Activated CD8-positive, alpha-beta memory T cell treated with anti-CD3 and anti-CD28 coated beads, Interleukin-2, amount 10 ng/mL, durations not matched to agents 7 days and 5 days (primary cell): ENCODE data around the gene FRMD4A. TPM values are rescaled to one million over a fixed set of nuclear protein-coding genes. Genes with fewer than 3 reads are reported as not detected.

Experiments
- ATAC-seq: fragments of 150-1000 bp; cut with Tn5 transposase; one replicate; pipeline ENCODE4 v1.10.0; 2021; ENCODE audit warnings: moderate library complexity
- CTCF ChIA-PET: fragments of 350-600 bp; sonication (Branson Sonifier 250); formaldehyde crosslinking; loops from one replicate; lab custom pipeline; 2021; ENCODE audit warnings: antibody characterized with exemption; lab: Charles Lee
- DNase-seq: peaks from one replicate; pipeline ENCODE4 v3.0.0-alpha.2; 2020
- H3K27ac Mint-ChIP-seq: one replicate; pipeline ENCODE4 v1.8.0; 2021; ENCODE audit warnings: mild to moderate bottlenecking, mixed read lengths
- H3K27me3 Mint-ChIP-seq: one replicate; pipeline ENCODE4 v1.8.0; 2021; ENCODE audit warnings: mixed read lengths
- H3K36me3 Mint-ChIP-seq: one replicate; pipeline ENCODE4 v1.8.0; 2021; ENCODE audit warnings: mild to moderate bottlenecking, mixed read lengths
- H3K4me1 Mint-ChIP-seq: one replicate; pipeline ENCODE4 v1.8.0; 2021; ENCODE audit warnings: mixed read lengths
- H3K4me3 Mint-ChIP-seq: one replicate; pipeline ENCODE4 v1.8.0; 2021; ENCODE audit warnings: mild to moderate bottlenecking, moderate library complexity, mixed read lengths
- H3K9me3 Mint-ChIP-seq: one replicate; pipeline ENCODE4 v1.8.0; 2022; ENCODE audit warnings: low read depth, mixed read lengths
- total RNA-seq, 2 experiments: library from RNA; stranded (reverse); gene quantifications; one replicate each; pipeline ENCODE4 v1.2.3, GENCODE V29; 2021

Gene FRMD4A
- total RNA-seq, 2 experiments from 2014 or later = 0.09 to 1.2 TPM

DNA sequence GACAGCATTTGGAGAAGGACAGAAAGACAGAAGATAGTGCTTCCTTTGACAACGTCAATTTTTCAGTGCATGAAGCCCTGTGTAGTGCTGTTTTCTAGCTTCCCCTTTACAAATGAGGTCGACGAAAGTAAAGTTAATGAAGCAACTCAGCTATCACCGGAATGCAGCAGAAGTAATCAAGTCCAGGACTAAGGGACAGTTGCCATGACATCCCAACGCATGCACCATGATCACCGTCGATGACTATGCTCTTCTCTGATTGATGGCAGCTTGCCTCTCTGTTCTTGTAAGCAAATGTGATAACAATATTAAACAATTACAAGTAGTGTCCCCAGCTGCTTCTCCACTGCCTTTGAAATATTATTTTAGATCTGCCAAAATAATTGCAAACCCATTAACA, 205.8 kb downstream of the FRMD4A start:
- DNase-seq (no peak), ATAC-seq (no peak)
- Mint-ChIP-seq H3K27me3 (peaks cover 2% of the 10 kb centered on the region), H3K4me1 (no peaks in the 10 kb centered on the region), H3K27ac (no peak overlapping the region), H3K36me3 (no peaks in the 10 kb centered on the region), H3K9me3 (no peaks in the 10 kb centered on the region), H3K4me3 (no peak overlapping the region)
- CTCF ChIA-PET = no interaction called here

DNA sequence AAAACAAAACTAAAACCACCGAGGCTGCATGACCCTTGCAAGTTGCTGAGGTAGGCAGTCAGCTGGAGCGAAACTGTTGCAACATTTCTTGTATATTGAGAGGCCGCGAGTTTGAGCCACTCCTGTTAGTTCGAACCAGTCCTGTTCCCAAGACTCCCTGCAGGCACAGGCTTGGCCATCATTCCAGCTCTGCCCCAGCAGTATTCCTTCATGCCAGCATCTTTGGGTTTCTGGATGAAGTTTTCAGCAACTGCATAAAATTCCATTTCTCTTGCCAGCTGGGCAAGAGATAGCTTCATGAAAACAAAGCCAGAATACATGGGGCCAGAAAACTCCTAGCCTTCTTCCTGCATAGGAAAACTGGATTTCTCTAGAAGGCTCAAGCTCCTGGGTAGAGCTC, 207.6 kb downstream of the FRMD4A start:
- Mint-ChIP-seq H3K4me3 (no peak overlapping the region), H3K27ac (no peak overlapping the region), H3K27me3 (no peaks in the 10 kb centered on the region), H3K36me3 (no peaks in the 10 kb centered on the region), H3K9me3 (no peaks in the 10 kb centered on the region), H3K4me1 (no peaks in the 10 kb centered on the region)
- CTCF ChIA-PET = no interaction called here
- ATAC-seq (no peak), DNase-seq (no peak)

DNA sequence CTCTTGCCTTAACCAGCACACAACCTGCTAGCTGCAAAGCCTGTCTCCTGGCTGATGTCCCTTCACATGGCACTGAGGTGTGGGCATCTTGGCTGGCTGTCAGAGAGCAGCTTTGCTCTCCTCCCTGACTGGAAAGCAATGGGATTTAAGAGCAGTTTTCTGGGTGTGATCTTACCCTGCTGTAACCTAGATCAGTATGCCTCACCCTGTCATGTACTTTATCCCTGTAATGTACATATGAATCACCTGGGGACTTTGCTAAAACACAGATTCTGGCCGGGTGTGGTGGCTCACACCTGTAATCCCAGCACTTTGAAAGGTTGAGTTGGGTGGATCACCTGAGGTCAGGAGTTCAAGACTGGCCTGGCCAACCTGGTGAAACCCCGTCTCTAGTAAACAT, 209.9 kb downstream of the FRMD4A start:
- CTCF ChIA-PET = no interaction called here
- no peak overlapping the region for H3K27ac Mint-ChIP-seq
- ATAC-seq (no peak), DNase-seq (no peak)
- no peaks in the 10 kb centered on the region for H3K27me3 Mint-ChIP-seq
- no peaks in the 10 kb centered on the region for H3K36me3 Mint-ChIP-seq
- no peaks in the 10 kb centered on the region for H3K4me1 Mint-ChIP-seq
- H3K9me3 Mint-ChIP-seq = no peaks in the 10 kb centered on the region
- no peak overlapping the region for H3K4me3 Mint-ChIP-seq

DNA sequence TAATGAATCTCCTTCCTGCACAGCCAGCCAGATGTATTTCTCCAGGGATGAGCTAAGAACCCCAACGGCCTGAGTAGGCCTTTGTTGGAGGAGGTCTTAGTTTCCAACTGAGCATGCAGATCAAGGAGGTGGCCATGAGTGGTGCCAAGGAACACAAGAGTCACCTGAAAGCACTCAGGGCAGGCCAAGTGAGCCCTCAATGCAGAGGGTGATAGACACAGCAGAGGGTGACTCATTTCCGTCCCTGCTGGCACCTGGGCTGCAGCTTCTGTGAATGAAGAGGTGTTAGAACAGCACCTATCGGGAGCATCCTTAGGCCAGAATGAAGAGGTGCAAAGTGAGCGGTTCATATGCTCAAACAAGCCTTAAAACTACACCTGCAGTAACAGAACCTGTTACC, 211.8 kb downstream of the FRMD4A start:
- ATAC-seq = no peak
- Mint-ChIP-seq H3K9me3 (no peaks in the 10 kb centered on the region), H3K4me1 (no peaks in the 10 kb centered on the region), H3K27ac (no peak overlapping the region), H3K4me3 (no peak overlapping the region), H3K27me3 (no peaks in the 10 kb centered on the region), H3K36me3 (no peaks in the 10 kb centered on the region)
- DNase-seq = no peak
- CTCF ChIA-PET = no interaction called here

- H3K4me3 Mint-ChIP-seq = no peak overlapping the region
- no peaks in the 10 kb centered on the region for H3K4me1 Mint-ChIP-seq
- DNase-seq (no peak), ATAC-seq (no peak)
- no peaks in the 10 kb centered on the region for H3K36me3 Mint-ChIP-seq
- CTCF ChIA-PET = no interaction called here
- H3K9me3 Mint-ChIP-seq = no peaks in the 10 kb centered on the region
- H3K27me3 Mint-ChIP-seq = peaks cover 2% of the 10 kb centered on the region
- no peak overlapping the region for H3K27ac Mint-ChIP-seq
Observed at GRCh38 chr10:14116837-14117236, 213.9 kb downstream of the FRMD4A start.

GRCh38 chr10:14116021-14116420, 214.7 kb downstream of the FRMD4A start:
- no peak for DNase-seq
- Mint-ChIP-seq H3K4me1 (no peaks in the 10 kb centered on the region), H3K36me3 (no peaks in the 10 kb centered on the region), H3K27me3 (peaks cover 5% of the 10 kb centered on the region), H3K9me3 (no peaks in the 10 kb centered on the region), H3K27ac (no peak overlapping the region), H3K4me3 (no peak overlapping the region)
- CTCF ChIA-PET = no interaction called here
- no peak for ATAC-seq

GRCh38 chr10:14114791-14115190, 215.9 kb downstream of the FRMD4A start:
- Mint-ChIP-seq H3K27me3 (peaks cover 11% of the 10 kb centered on the region), H3K27ac (no peak overlapping the region), H3K4me1 (no peaks in the 10 kb centered on the region), H3K36me3 (no peaks in the 10 kb centered on the region), H3K4me3 (no peak overlapping the region), H3K9me3 (no peaks in the 10 kb centered on the region)
- no peak for ATAC-seq
- CTCF ChIA-PET = no interaction called here
- DNase-seq = no peak

- H3K36me3 Mint-ChIP-seq = no peaks in the 10 kb centered on the region
- H3K4me1 Mint-ChIP-seq = no peaks in the 10 kb centered on the region
- no peaks in the 10 kb centered on the region for H3K9me3 Mint-ChIP-seq
- no peak overlapping the region for H3K27ac Mint-ChIP-seq
- peaks cover 31% of the 10 kb centered on the region for H3K27me3 Mint-ChIP-seq
- H3K4me3 Mint-ChIP-seq = no peak overlapping the region
- no peak for ATAC-seq
- DNase-seq = no peak
- CTCF ChIA-PET = no interaction called here
Observed at GRCh38 chr10:14112056-14112455, 218.7 kb downstream of the FRMD4A start.

GRCh38 chr10:14111208-14111607, 219.5 kb downstream of the FRMD4A start:
- Mint-ChIP-seq H3K36me3 (no peaks in the 10 kb centered on the region), H3K27ac (no peak overlapping the region), H3K4me3 (no peak overlapping the region), H3K27me3 (peaks cover 35% of the 10 kb centered on the region), H3K9me3 (no peaks in the 10 kb centered on the region), H3K4me1 (no peaks in the 10 kb centered on the region)
- DNase-seq = no peak
- ATAC-seq = no peak
- CTCF ChIA-PET = no interaction called here

GRCh38 chr10:14106828-14107227, 223.9 kb downstream of the FRMD4A start:
- no peaks in the 10 kb centered on the region for H3K4me1 Mint-ChIP-seq
- no peak overlapping the region for H3K27ac Mint-ChIP-seq
- no peak overlapping the region for H3K4me3 Mint-ChIP-seq
- CTCF ChIA-PET = no interaction called here
- no peak for DNase-seq
- H3K36me3 Mint-ChIP-seq = no peaks in the 10 kb centered on the region
- H3K27me3 Mint-ChIP-seq = peaks cover 33% of the 10 kb centered on the region
- no peak for ATAC-seq
- no peaks in the 10 kb centered on the region for H3K9me3 Mint-ChIP-seq

- ATAC-seq (no peak), DNase-seq (no peak)
- H3K27ac Mint-ChIP-seq = no peak overlapping the region
- H3K4me1 Mint-ChIP-seq = no peaks in the 10 kb centered on the region
- no peaks in the 10 kb centered on the region for H3K36me3 Mint-ChIP-seq
- H3K9me3 Mint-ChIP-seq = no peaks in the 10 kb centered on the region
- CTCF ChIA-PET = no interaction called here
- no peak overlapping the region for H3K4me3 Mint-ChIP-seq
- H3K27me3 Mint-ChIP-seq = peaks cover 4% of the 10 kb centered on the region
Observed at GRCh38 chr10:14102056-14102455, 228.7 kb downstream of the FRMD4A start.

GRCh38 chr10:14099885-14100284, 230.8 kb downstream of the FRMD4A start:
- Mint-ChIP-seq H3K9me3 (no peaks in the 10 kb centered on the region), H3K27ac (no peak overlapping the region), H3K27me3 (no peaks in the 10 kb centered on the region), H3K4me3 (no peak overlapping the region), H3K36me3 (no peaks in the 10 kb centered on the region), H3K4me1 (no peaks in the 10 kb centered on the region)
- CTCF ChIA-PET = no interaction called here
- no peak for DNase-seq
- ATAC-seq = no peak

GRCh38 chr10:14093730-14094484, 236.8 kb downstream of the FRMD4A start:
- H3K36me3 Mint-ChIP-seq = no peaks in the 10 kb centered on the region
- no peaks in the 10 kb centered on the region for H3K9me3 Mint-ChIP-seq
- DNase-seq (no peak), ATAC-seq (no peak)
- no peak overlapping the region for H3K4me3 Mint-ChIP-seq
- CTCF ChIA-PET = no interaction called here
- no peaks in the 10 kb centered on the region for H3K4me1 Mint-ChIP-seq
- no peaks in the 10 kb centered on the region for H3K27me3 Mint-ChIP-seq
- H3K27ac Mint-ChIP-seq = no peak overlapping the region

DNA sequence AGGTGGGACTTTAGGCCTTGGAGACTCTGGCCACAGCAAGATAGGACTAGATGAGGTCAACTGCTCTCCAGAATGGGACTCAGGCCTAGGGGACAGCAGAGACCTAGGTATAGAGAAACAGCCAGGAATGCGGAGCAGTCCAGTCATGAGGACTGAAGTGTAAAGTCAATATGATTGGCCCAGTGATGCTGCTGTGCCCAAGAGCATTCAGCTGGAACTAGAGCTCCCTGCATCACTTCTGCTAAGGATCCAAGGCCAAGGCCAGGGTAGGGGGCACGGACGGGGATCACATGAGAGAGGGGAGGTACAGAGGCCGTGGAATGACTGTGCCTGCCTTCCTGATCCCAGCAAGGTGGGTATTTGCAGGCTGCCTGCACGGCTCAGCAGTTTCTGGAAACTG, 237.9 kb downstream of the FRMD4A start:
- H3K36me3 Mint-ChIP-seq = no peaks in the 10 kb centered on the region
- no peaks in the 10 kb centered on the region for H3K4me1 Mint-ChIP-seq
- no peak overlapping the region for H3K4me3 Mint-ChIP-seq
- ATAC-seq (no peak), DNase-seq (no peak)
- H3K27ac Mint-ChIP-seq = no peak overlapping the region
- no peaks in the 10 kb centered on the region for H3K9me3 Mint-ChIP-seq
- H3K27me3 Mint-ChIP-seq = no peaks in the 10 kb centered on the region
- CTCF ChIA-PET = no interaction called here
